A549 (cell line): Measurements from ENCODE around the gene CHCHD6.

ENCODE experiments used
- CHD4 ChIP-seq: fragments of 200-600 bp; sonication (generic); IDR thresholded peaks from 2 replicates; pipeline ENCODE4 v1.6.1; 2016; ENCODE audit warnings: antibody characterized with exemption, mild to moderate bottlenecking, borderline replicate concordance
- CTCF ChIP-seq: fragments of >200 bp; sonication (Bioruptor Twin); formaldehyde crosslinking; IDR thresholded peaks from 3 replicates; pipeline ENCODE4 v1.5.1; 2016
- EHF ChIP-seq: fragments of 250-450 bp; sonication (Bioruptor Pico); IDR thresholded peaks from 2 replicates; pipeline ENCODE4 v1.5.0; 2020; ENCODE audit warnings: mild to moderate bottlenecking
- EP300 ChIP-seq, 2 experiments: fragments of >200 bp; sonication (Bioruptor Twin); formaldehyde crosslinking; IDR thresholded peaks; 2 replicates in 1 of 2; 3 replicates in 1 of 2; pipeline ENCODE4 v1.6.1; 2016 to 2017
- JUN ChIP-seq, 2 experiments: fragments of >200 bp; sonication (Bioruptor Twin); formaldehyde crosslinking; IDR thresholded peaks; 2 replicates in 1 of 2; 3 replicates in 1 of 2; pipeline ENCODE4 v1.6.1; 2016 to 2017
- KDM1A ChIP-seq: fragments of 200-600 bp; sonication (generic); IDR thresholded peaks from 2 replicates; pipeline ENCODE4 v1.6.1; 2016; ENCODE audit warnings: low read depth, mild to moderate bottlenecking
- MAFK ChIP-seq: fragments of 450-650 bp; IDR thresholded peaks from 2 replicates; pipeline ENCODE4 v1.6.1; 2014; ENCODE audit not compliant: partially characterized antibody
- POLR2A ChIP-seq: IDR thresholded peaks from 2 replicates; pipeline ENCODE4 v1.6.1; 2012; ENCODE audit warnings: mild to moderate bottlenecking, low read length
- RFX5 ChIP-seq: fragments of 450-650 bp; IDR thresholded peaks from 2 replicates; pipeline ENCODE4 v1.7.1; 2014; ENCODE audit warnings: antibody characterized with exemption, mild to moderate bottlenecking, moderate library complexity
- SMC3 ChIP-seq: fragments of >200 bp; sonication (Bioruptor Twin); formaldehyde crosslinking; IDR thresholded peaks from 3 replicates; pipeline ENCODE4 v1.6.1; 2018; ENCODE audit warnings: inconsistent platforms
- TFCP2L1 ChIP-seq: fragments of 250-450 bp; sonication (Bioruptor Pico); IDR thresholded peaks from 2 replicates; pipeline ENCODE4 v1.5.0; 2021; ENCODE audit warnings: mild to moderate bottlenecking

- TF ChIP-seq CTCF (no peak), EP300 (IDR thresholded peaks at IDR 0.05) (no peak), CHD4 (no peak), SMC3 (no peak), POLR2A (no peak), EHF (CRISPR knock-in tag) (no peak), MAFK (no peak), TFCP2L1 (CRISPR knock-in tag) (no peak), JUN (IDR thresholded peaks at IDR 0.05) (no peak), RFX5 (no peak), KDM1A (no peak)
Observed at GRCh38 chr3:126715432-126715831, 11.4 kb downstream of the CHCHD6 start.
